Cardiac muscle cell (in vitro differentiated cells and primary cell): ENCODE measurements around the gene PDE8A. TPM values are rescaled to one million over a fixed set of nuclear protein-coding genes. Genes with fewer than 3 reads are reported as not detected.

ENCODE experiments used
- DNase-seq, 2 donors: peaks; one replicate each; pipeline versions ENCODE4 v3.0.0 to v3.0.0-alpha.2; 2010 to 2017; ENCODE audit warnings: low read depth in 1 of 2, low spot score in 1 of 2
- H3K27ac ChIP-seq: fragments of 200-600 bp; sonication (generic); 2 replicates; pipeline ENCODE4 v1.5.1; 2016
- H3K27me3 ChIP-seq: fragments of 200-600 bp; sonication (generic); 2 replicates; pipeline ENCODE4 v1.6.0; 2016; ENCODE audit warnings: control low read depth
- H3K36me3 ChIP-seq: fragments of 200-600 bp; sonication (generic); 2 replicates; pipeline ENCODE4 v1.5.1; 2016; ENCODE audit warnings: control low read depth
- H3K4me1 ChIP-seq: fragments of 200-600 bp; sonication (generic); 2 replicates; pipeline ENCODE4 v1.8.1; 2017; ENCODE audit warnings: low read depth, mild to moderate bottlenecking, mixed run types
- H3K4me3 ChIP-seq: fragments of 200-600 bp; sonication (generic); 2 replicates; pipeline ENCODE4 v1.5.1; 2016; ENCODE audit warnings: mild to moderate bottlenecking
- H3K9me3 ChIP-seq: fragments of 200-600 bp; sonication (generic); 2 replicates; pipeline ENCODE4 v1.5.1; 2017; ENCODE audit warnings: low read depth, mild to moderate bottlenecking, control low read depth
- CTCF ChIP-seq: IDR thresholded peaks from 2 replicates; pipeline ENCODE4 v1.5.1; 2012; ENCODE audit warnings: low read depth, mild to moderate bottlenecking, low read length
- polyA plus RNA-seq: library from polyadenylated mRNA; unstranded; fragments of >200 nt; fragmentation: Nextera tagmentation; extraction: Ambion mirVana; gene quantifications from 2 replicates; pipeline ENCODE4 v1.2.1, GENCODE V29; 2016
- total RNA-seq: library from RNA; depleted of rRNA; stranded (reverse); fragments of >200 nt; gene quantifications from 2 replicates; pipeline ENCODE4 v1.2.3, GENCODE V29; 2016

The PDE8A gene
- total and polyA plus RNA-seq, 2 experiments from 2014 or later = 10.2 to 26.8 TPM

GRCh38 chr15:84953726-84954125, 27.9 kb upstream of the PDE8A start:
- H3K36me3 ChIP-seq = no peaks in the 10 kb centered on the region
- no peak overlapping the region for H3K4me3 ChIP-seq
- no peaks in the 10 kb centered on the region for H3K9me3 ChIP-seq
- TF ChIP-seq CTCF = no peak
- H3K4me1 ChIP-seq = no peaks in the 10 kb centered on the region
- DNase-seq = no peak
- no peak overlapping the region for H3K27ac ChIP-seq
- H3K27me3 ChIP-seq = no peaks in the 10 kb centered on the region

DNA sequence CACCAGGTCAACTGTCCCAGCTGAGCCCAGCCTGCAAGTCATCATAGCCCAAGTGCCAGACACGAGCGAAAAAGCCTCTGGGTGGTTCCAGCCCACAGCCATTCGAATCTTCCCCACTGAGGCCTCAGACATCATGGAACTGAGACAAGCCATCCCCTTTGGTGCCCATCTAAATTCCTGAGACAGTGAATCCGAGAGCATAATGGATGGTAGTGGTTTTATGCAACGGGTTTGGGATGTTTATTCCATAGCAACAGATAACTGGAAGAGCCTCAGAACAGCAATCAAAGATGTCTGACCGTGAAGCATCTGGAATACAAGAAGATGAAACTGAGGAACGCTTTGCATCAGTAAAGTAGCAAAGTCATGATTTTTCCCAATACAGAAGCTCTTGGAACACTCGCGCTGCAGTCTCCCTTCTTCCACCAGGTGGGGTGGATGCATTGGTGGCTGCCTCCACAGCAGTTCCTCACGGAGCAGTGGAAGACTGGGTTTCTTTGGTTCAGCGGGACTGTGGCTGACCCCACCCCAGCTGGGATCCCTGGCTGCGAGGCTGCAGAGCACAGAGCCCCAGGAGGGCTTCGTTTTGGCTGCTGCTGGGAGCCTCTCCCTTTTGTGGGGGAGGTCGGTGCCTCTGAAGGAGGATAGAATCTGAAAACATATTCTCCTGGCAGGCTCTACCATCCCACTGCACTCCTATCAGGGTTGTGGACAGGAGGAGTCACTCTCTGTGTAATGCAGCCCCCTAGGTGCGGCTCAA, 26.4 kb upstream of the PDE8A start:
- no peaks in the 10 kb centered on the region for H3K27me3 ChIP-seq
- peak; percentile 95 for TF ChIP-seq CTCF
- H3K4me3 ChIP-seq = no peak overlapping the region
- no peaks in the 10 kb centered on the region for H3K4me1 ChIP-seq
- H3K9me3 ChIP-seq = no peaks in the 10 kb centered on the region
- H3K36me3 ChIP-seq = no peaks in the 10 kb centered on the region
- no peak overlapping the region for H3K27ac ChIP-seq
- DNase-seq = peak; percentile 70 to 83

DNA sequence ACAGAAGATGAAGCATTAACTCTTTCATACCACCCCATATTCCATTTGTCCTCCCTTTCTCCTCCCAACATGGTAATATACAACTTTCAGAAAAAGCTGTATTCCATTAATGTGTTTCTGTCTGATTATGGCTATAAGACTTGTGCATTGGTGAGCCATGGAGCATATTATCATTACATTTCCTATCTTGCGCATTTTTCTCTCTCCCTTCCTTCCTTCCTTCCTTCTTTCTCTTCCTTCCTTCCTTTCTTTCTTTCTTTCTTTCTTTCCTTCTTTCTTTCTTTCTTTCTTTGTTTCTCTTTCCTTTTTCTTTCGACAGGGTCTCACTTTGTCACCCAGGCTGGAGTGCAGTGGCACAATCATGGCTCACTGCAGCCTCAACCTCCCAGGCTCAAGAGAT, 25.5 kb upstream of the PDE8A start:
- no peak overlapping the region for H3K4me3 ChIP-seq
- no peaks in the 10 kb centered on the region for H3K9me3 ChIP-seq
- H3K27me3 ChIP-seq = no peaks in the 10 kb centered on the region
- H3K36me3 ChIP-seq = no peaks in the 10 kb centered on the region
- DNase-seq = no peak
- TF ChIP-seq CTCF = no peak
- H3K27ac ChIP-seq = no peak overlapping the region
- peaks cover 9% of the 10 kb centered on the region for H3K4me1 ChIP-seq

GRCh38 chr15:84960391-84961113, 21.1 kb upstream of the PDE8A start:
- H3K9me3 ChIP-seq = no peaks in the 10 kb centered on the region
- DNase-seq = no peak
- peak overlapping the region; percentile 71 for H3K27ac ChIP-seq
- H3K4me1 ChIP-seq = peaks cover 9% of the 10 kb centered on the region
- no peaks in the 10 kb centered on the region for H3K27me3 ChIP-seq
- TF ChIP-seq CTCF = no peak
- H3K4me3 ChIP-seq = no peak overlapping the region
- H3K36me3 ChIP-seq = no peaks in the 10 kb centered on the region

- H3K27me3 ChIP-seq = no peaks in the 10 kb centered on the region
- peak overlapping the region; percentile 71 for H3K27ac ChIP-seq
- peak; percentile 7 to 77 for DNase-seq
Measured at GRCh38 chr15:84961114-84961452, 20.6 kb upstream of the PDE8A start.

More at GRCh38 chr15:84961114-84961452, 20.6 kb upstream of the PDE8A start:
- TF ChIP-seq CTCF = no peak
- no peaks in the 10 kb centered on the region for H3K9me3 ChIP-seq
- H3K4me3 ChIP-seq = no peak overlapping the region
- H3K36me3 ChIP-seq = no peaks in the 10 kb centered on the region
- peaks cover 9% of the 10 kb centered on the region for H3K4me1 ChIP-seq
